OCI-LY7 (cell line): ENCODE data around the gene MFN1. TPM values are rescaled to one million over a fixed set of nuclear protein-coding genes. Genes with fewer than 3 reads are reported as not detected.

Source experiments
- BruUV-seq: library from RNA; stranded (reverse); fragments of 400-500 nt; replicated peaks from 2 replicates; lab custom pipeline; 2021; lab: Mats Ljungman, UMichigan
- CTCF ChIA-PET: fragments of 300-600 bp; sonication (Branson Sonifier 250); formaldehyde crosslinking; loops from one replicate; lab custom pipeline; 2022; ENCODE audit warnings: antibody characterized with exemption; ENCODE audit not compliant: unreplicated experiment; lab: Charles Lee
- POLR2A ChIA-PET: fragments of 300-600 bp; sonication (Branson Sonifier 250); formaldehyde crosslinking; loops from one replicate; lab custom pipeline; 2022; ENCODE audit warnings: antibody characterized with exemption; lab: Charles Lee
- DNase-seq: peaks from one replicate; pipeline ENCODE4 v3.0.0-alpha.2; 2015; ENCODE audit warnings: low spot score
- H2AFZ ChIP-seq: fragments of 200-600 bp; sonication (generic), shearing (Covaris generic); 2 replicates; pipeline ENCODE4 v1.6.1; 2014; ENCODE audit warnings: mild to moderate bottlenecking, antibody characterized with exemption, low read length, moderate library complexity
- H3K27ac ChIP-seq: fragments of 200-600 bp; sonication (generic); 2 replicates; pipeline ENCODE4 v1.5.1; 2014; ENCODE audit warnings: mixed run types, low read depth, mild to moderate bottlenecking, moderate library complexity, low read length, inconsistent platforms; ENCODE audit not compliant: poor library complexity, severe bottlenecking
- H3K36me3 ChIP-seq: fragments of 200-600 bp; sonication (generic); 2 replicates; pipeline ENCODE4 v1.6.1; 2014; ENCODE audit warnings: mild to moderate bottlenecking, antibody characterized with exemption, low read length, moderate library complexity, mixed read lengths; ENCODE audit not compliant: insufficient read depth
- H3K4me1 ChIP-seq: fragments of 200-600 bp; sonication (generic); 2 replicates; pipeline ENCODE4 v1.5.1; 2014; ENCODE audit warnings: mild to moderate bottlenecking, low read length; ENCODE audit not compliant: insufficient read depth, poor library complexity, severe bottlenecking
- H3K4me2 ChIP-seq: fragments of 200-600 bp; sonication (generic); 2 replicates; pipeline ENCODE4 v1.6.1; 2014; ENCODE audit warnings: mild to moderate bottlenecking, low read length
- H3K4me3 ChIP-seq: fragments of 200-600 bp; sonication (generic); 2 replicates; pipeline ENCODE4 v1.5.1; 2014; ENCODE audit warnings: mild to moderate bottlenecking, low read depth, low read length; ENCODE audit not compliant: poor library complexity, severe bottlenecking
- H3K79me2 ChIP-seq: fragments of 200-600 bp; sonication (generic); 2 replicates; pipeline ENCODE4 v1.6.1; 2016; ENCODE audit warnings: low read depth, mild to moderate bottlenecking, low read length, moderate library complexity, mixed read lengths; ENCODE audit not compliant: insufficient read depth
- H3K9me2 ChIP-seq: fragments of 200-600 bp; sonication (generic); 2 replicates; pipeline ENCODE4 v1.6.1; 2016; ENCODE audit warnings: mild to moderate bottlenecking, low read length, mixed read lengths; ENCODE audit not compliant: insufficient read depth
- H3K9me3 ChIP-seq: fragments of 200-600 bp; sonication (generic); 2 replicates; pipeline ENCODE4 v1.6.1; 2014; ENCODE audit warnings: mild to moderate bottlenecking, mixed run types, low read length, mixed read lengths
- H4K20me1 ChIP-seq: fragments of 200-600 bp; sonication (generic); 2 replicates; pipeline ENCODE4 v1.6.1; 2014; ENCODE audit warnings: mild to moderate bottlenecking, antibody characterized with exemption, low read length, moderate library complexity, mixed read lengths; ENCODE audit not compliant: insufficient read depth
- EZH2phosphoT487 ChIP-seq: fragments of 200-600 bp; sonication (generic); IDR thresholded peaks from 2 replicates; pipeline ENCODE4 v1.6.1; 2018; ENCODE audit warnings: low read depth, borderline replicate concordance, mild to moderate bottlenecking, mixed run types, antibody characterized with exemption, low read length, moderate library complexity, mixed read lengths
- intact Hi-C: fragments of 100-400 bp; cut with micrococcal nuclease; formaldehyde crosslinking; loops from one replicate; pipeline ENCODE4 v1.10.0; 2022; ENCODE audit not compliant: unreplicated experiment
- total RNA-seq, 2 experiments: library from RNA; depleted of rRNA in 1 of 2; stranded (reverse); fragments of >200 nt in 1 of 2; shearing (Covaris generic) in 1 of 2; gene quantifications; 2 replicates each; pipeline ENCODE4 v1.2.3, GENCODE V29; 2014 to 2022
- TF ChIP-seq, protein P1 (sequence below): fragments of 200-600 bp; sonication (generic); conservative IDR thresholded peaks from 2 replicates; pipeline ENCODE4 v1.5.1; 2014; ENCODE audit warnings: mild to moderate bottlenecking, antibody characterized with exemption, low read length, moderate library complexity, mixed read lengths

The MFN1 gene
- total RNA-seq, 2 experiments from 2014 or later = 23.0 to 41.8 TPM

DNA sequence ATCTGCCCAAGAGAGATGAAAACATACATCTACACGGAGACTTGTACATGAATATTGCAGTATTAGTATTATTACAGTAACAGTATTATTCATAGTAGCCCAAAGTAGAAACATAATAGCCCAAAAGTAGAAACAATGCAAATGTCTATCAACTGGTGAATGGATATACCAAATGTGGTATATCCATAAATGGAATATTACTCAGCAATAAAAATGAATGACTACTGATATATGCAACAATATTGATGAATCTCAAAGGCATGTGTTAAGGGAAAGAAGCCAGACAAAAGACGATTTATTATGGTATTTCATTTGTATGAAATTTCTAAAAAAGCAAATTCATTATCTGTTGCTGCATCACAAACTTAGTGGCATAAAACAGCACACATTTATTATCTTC is 48.2 kb upstream of the MFN1 start:
- intact Hi-C loops = no loop called here

DNA sequence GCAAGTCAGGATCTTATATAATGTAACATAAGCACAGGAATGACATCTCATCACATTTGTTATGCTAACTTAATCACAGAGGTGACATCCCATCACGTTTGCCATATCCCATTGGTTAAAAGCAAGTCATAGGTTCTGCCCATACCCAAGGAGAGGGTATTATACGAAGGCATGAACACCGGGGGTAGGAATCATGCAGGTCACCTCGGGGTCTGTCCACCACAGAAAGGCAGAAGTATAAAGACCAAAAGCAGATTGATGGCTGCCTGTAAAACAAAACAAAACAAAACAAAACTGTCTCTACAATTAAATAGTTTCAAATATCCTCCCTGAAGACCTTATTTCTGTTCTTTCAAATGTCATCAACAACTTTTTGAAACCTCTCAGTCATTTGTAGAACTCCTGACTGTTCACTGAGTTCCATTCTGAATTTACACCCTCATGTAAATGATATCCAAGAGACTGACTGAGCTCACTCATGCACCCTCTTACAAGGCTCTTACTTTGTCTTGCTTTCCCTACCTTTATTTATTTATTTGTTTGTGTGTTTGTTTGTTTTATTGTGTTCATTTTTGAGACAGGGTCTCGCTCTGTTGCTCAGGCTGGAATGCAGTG is 47.4 kb upstream of the MFN1 start:
- no peak overlapping the region for H3K4me2 ChIP-seq
- no peaks in the 10 kb centered on the region for H3K79me2 ChIP-seq
- POLR2A ChIA-PET = no interaction called here
- TF ChIP-seq EZH2phosphoT487 = no peak
- TF ChIP-seq, protein P1, sequence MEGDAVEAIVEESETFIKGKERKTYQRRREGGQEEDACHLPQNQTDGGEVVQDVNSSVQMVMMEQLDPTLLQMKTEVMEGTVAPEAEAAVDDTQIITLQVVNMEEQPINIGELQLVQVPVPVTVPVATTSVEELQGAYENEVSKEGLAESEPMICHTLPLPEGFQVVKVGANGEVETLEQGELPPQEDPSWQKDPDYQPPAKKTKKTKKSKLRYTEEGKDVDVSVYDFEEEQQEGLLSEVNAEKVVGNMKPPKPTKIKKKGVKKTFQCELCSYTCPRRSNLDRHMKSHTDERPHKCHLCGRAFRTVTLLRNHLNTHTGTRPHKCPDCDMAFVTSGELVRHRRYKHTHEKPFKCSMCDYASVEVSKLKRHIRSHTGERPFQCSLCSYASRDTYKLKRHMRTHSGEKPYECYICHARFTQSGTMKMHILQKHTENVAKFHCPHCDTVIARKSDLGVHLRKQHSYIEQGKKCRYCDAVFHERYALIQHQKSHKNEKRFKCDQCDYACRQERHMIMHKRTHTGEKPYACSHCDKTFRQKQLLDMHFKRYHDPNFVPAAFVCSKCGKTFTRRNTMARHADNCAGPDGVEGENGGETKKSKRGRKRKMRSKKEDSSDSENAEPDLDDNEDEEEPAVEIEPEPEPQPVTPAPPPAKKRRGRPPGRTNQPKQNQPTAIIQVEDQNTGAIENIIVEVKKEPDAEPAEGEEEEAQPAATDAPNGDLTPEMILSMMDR = no peak
- no peak overlapping the region for H2AFZ ChIP-seq
- CTCF ChIA-PET = interaction anchor here (0.6 kb wide), 1 partner anchor 479 kb away, joined by 4 read pairs; no protein-coding TSS in a partner anchor
- H3K27ac ChIP-seq = no peak overlapping the region
- intact Hi-C loops = no loop called here
- no TSS peak for BruUV-seq
- no peak overlapping the region for H3K4me3 ChIP-seq
- H3K36me3 ChIP-seq = no peaks in the 10 kb centered on the region
- no peaks in the 10 kb centered on the region for H3K9me3 ChIP-seq
- no peaks in the 10 kb centered on the region for H4K20me1 ChIP-seq
- H3K4me1 ChIP-seq = no peaks in the 10 kb centered on the region
- no peaks in the 10 kb centered on the region for H3K9me2 ChIP-seq
- no peak for DNase-seq

More for the DNA sequence above, 48.2 kb upstream of the MFN1 start:
- no peaks in the 10 kb centered on the region for H3K79me2 ChIP-seq
- TF ChIP-seq EZH2phosphoT487 = no peak
- TF ChIP-seq, protein P1 = no peak
- H3K4me1 ChIP-seq = no peaks in the 10 kb centered on the region
- no TSS peak for BruUV-seq
- no peak for DNase-seq
- CTCF ChIA-PET = interaction anchor here (0.6 kb wide), 1 partner anchor 478 kb away, joined by 4 read pairs; no protein-coding TSS in a partner anchor
- H3K27ac ChIP-seq = no peak overlapping the region
- H2AFZ ChIP-seq = no peak overlapping the region
- no peaks in the 10 kb centered on the region for H3K36me3 ChIP-seq
- POLR2A ChIA-PET = interaction anchor here (0.8 kb wide), 1 partner anchor 30 kb away, joined by 3 read pairs; no protein-coding TSS in a partner anchor
- no peaks in the 10 kb centered on the region for H4K20me1 ChIP-seq
- H3K9me2 ChIP-seq = no peaks in the 10 kb centered on the region
- H3K4me2 ChIP-seq = no peak overlapping the region
- no peaks in the 10 kb centered on the region for H3K9me3 ChIP-seq
- H3K4me3 ChIP-seq = no peak overlapping the region

DNA sequence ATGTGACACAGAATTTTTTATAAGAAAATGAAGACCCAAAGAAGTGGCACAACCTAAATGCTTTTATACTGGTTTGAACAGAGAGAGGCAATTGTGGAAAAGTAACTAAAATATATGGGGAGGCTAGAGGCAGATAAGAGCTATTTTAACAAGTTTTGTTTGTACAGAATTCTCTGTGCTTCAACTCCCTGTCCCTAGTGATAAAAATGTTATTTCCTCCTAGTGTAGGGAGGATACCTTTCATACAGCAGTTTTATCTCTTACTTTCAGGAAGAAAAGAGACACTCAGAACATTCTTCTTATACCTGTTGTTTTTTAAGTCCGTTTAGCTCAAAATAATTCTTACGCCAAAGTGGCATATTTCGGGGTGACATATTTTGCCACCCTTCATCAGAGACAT is 45.9 kb upstream of the MFN1 start:
- Histone ChIP-seq H3K79me2 (no peaks in the 10 kb centered on the region), H3K4me3 (no peak overlapping the region), H3K9me3 (no peaks in the 10 kb centered on the region), H3K9me2 (no peaks in the 10 kb centered on the region), H2AFZ (no peak overlapping the region), H4K20me1 (no peaks in the 10 kb centered on the region), H3K4me2 (no peak overlapping the region), H3K4me1 (no peaks in the 10 kb centered on the region), H3K27ac (no peak overlapping the region), H3K36me3 (no peaks in the 10 kb centered on the region)
- DNase-seq = no peak
- BruUV-seq = no TSS peak
- ChIA-PET CTCF (no interaction called here), POLR2A (interaction anchor here (0.6 to 1.2 kb wide), 3 partner anchors 46 to 327 kb away, joined by 3 read pairs; no protein-coding TSS in a partner anchor)
- intact Hi-C loops = no loop called here
- TF ChIP-seq EZH2phosphoT487 = no peak
- TF ChIP-seq, protein P1 = no peak
